Panc1 (cell line): ENCODE data around the gene CALML4.

ENCODE experiments used
- CTCF ChIP-seq: fragments of 450-650 bp; IDR thresholded peaks from 2 replicates; pipeline ENCODE4 v1.5.1; 2017; ENCODE audit warnings: mild to moderate bottlenecking
- POLR2AphosphoS5 ChIP-seq: IDR thresholded peaks from 2 replicates; pipeline ENCODE4 v1.6.1; 2012; ENCODE audit warnings: mild to moderate bottlenecking, low read depth, low read length, moderate library complexity
- SIN3A ChIP-seq: IDR thresholded peaks from 2 replicates; pipeline ENCODE4 v1.6.1; 2012; ENCODE audit warnings: low read depth, mild to moderate bottlenecking, low read length, moderate library complexity, borderline replicate concordance; ENCODE audit not compliant: insufficient read depth
- TF ChIP-seq, protein P1 (sequence below), 2 experiments: IDR thresholded peaks; 2 replicates each; pipeline ENCODE4 v1.6.1; 2011 to 2012; ENCODE audit warnings: low read depth in 2 of 2, control low read depth in 1 of 2, low read length in 1 of 2, mild to moderate bottlenecking in 1 of 2, moderate library complexity in 1 of 2; ENCODE audit not compliant: insufficient read depth in 1 of 2

- TF ChIP-seq CTCF (no peak), SIN3A (no peak), POLR2AphosphoS5 (no peak)
- TF ChIP-seq, protein P1, sequence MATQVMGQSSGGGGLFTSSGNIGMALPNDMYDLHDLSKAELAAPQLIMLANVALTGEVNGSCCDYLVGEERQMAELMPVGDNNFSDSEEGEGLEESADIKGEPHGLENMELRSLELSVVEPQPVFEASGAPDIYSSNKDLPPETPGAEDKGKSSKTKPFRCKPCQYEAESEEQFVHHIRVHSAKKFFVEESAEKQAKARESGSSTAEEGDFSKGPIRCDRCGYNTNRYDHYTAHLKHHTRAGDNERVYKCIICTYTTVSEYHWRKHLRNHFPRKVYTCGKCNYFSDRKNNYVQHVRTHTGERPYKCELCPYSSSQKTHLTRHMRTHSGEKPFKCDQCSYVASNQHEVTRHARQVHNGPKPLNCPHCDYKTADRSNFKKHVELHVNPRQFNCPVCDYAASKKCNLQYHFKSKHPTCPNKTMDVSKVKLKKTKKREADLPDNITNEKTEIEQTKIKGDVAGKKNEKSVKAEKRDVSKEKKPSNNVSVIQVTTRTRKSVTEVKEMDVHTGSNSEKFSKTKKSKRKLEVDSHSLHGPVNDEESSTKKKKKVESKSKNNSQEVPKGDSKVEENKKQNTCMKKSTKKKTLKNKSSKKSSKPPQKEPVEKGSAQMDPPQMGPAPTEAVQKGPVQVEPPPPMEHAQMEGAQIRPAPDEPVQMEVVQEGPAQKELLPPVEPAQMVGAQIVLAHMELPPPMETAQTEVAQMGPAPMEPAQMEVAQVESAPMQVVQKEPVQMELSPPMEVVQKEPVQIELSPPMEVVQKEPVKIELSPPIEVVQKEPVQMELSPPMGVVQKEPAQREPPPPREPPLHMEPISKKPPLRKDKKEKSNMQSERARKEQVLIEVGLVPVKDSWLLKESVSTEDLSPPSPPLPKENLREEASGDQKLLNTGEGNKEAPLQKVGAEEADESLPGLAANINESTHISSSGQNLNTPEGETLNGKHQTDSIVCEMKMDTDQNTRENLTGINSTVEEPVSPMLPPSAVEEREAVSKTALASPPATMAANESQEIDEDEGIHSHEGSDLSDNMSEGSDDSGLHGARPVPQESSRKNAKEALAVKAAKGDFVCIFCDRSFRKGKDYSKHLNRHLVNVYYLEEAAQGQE (IDR thresholded peaks at IDR 0.05; ENCODE audit: insufficient read depth in 1 of 2, low read depth in 2 of 2, low read length in 1 of 2) = no peak
Measured at GRCh38 chr15:68230157-68231100, 25.3 kb upstream of the CALML4 start.
